Right kidney (tissue), 1 donor: ENCODE measurements around the gene RASGRP2.
A peak's percentile ranks its signal among the peaks of the same experiment; 100 is the strongest.

ENCODE experiments used
- DNase-seq: peaks from one replicate; pipeline ENCODE4 v3.0.0-alpha.2; 2016

RASGRP2 gene

DNA sequence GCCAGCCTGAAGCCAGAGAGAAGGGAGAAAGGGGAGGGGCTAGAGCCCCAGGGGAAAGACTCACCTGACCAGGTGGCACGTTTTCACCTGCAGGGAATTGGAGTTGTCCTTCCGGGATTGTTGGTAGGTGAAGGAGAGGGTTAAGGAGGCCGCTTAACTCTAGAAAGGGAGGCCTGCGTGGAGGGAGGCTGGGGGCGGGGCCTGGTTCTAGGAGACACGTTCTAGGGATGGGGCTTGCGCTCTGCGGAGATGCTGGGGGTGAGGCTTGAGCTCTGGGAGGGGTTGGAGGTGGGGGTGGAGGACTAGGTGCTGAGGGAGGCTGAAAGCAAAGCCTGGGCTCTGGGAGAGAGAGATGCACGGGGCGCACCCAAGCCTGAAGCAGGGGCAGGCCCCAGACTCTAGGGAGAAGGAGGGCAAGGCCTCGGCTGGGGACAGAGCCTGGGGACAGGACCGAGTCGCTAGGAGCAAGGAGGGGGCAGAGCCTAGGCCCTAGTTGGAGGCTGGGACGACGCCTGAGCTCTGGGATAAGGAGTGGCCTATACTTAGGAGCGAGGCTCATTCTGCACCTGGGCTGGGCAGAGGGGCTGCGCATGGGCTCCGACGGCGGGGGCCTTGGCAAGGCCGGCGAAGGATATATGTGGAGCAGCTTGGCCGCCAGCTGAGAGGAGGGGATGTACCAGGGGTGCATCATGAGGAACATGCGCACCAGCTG, 2.4 kb downstream of the RASGRP2 start:
- no peak for DNase-seq

DNA sequence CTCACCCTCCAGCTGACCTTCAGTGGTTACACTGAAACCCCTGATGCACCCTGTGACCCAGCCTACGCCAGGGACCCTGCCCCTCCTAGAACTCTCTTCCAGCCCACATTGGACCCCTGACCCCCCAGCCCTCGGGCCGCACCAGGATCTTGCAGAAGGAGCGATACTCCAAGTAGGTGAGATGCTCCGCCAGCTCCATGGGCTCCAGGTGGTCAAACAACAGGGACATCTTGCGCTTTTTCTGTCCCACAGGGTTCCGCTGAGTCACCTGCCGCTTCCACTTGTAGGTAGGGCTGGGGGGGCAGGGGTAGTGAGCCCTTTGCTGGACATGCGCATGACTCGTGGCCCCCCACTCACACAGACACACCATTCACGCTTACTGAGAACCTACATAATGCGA, 4.1 kb downstream of the RASGRP2 start:
- no peak for DNase-seq

DNA sequence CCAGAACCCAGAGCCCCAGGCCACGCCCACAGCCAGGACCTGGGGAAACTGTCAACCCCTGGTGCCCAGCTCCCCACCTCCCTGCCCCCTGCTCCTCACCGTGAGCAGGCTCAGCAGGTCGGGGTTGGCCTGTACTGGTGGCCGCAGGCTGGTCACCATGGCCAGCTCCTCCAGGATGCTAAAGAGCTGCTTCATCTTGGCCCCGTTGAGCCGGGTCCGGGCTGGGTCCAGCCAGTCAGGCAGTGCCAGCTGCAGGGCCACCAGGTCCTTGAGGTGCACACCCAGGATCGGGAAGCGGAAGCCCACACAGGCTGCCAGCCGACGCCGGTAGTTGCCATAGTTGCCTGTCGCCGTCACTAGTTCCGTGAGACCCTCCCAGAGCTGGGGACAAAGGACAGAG, 7.3 kb downstream of the RASGRP2 start:
- no peak for DNase-seq

DNA sequence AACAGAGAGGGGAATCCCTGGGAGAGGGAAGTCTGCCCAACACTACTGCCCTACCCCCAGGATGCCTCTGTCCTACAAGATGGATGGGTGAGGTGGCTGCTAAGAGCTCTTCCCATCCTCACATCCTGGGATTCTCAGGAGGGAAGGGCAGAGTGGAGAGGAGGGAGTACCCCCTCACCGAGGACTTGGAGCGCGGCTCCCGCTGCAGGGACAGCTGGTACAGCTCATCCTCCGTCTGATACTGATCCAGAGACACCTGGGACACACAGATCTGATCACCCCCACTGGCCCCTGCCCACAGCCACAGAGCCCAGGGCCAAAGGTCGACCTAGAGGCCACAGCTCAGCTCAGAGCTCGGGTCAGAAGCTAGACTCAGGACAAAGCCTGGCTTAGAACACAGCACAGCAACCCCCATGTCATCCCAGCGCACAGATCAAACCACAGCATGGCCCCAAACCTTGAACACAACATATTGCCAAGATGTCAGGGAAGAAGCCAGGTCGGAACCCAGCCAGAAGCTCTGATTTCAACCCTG, 8.2 kb downstream of the RASGRP2 start:
- DNase-seq = no peak

DNA sequence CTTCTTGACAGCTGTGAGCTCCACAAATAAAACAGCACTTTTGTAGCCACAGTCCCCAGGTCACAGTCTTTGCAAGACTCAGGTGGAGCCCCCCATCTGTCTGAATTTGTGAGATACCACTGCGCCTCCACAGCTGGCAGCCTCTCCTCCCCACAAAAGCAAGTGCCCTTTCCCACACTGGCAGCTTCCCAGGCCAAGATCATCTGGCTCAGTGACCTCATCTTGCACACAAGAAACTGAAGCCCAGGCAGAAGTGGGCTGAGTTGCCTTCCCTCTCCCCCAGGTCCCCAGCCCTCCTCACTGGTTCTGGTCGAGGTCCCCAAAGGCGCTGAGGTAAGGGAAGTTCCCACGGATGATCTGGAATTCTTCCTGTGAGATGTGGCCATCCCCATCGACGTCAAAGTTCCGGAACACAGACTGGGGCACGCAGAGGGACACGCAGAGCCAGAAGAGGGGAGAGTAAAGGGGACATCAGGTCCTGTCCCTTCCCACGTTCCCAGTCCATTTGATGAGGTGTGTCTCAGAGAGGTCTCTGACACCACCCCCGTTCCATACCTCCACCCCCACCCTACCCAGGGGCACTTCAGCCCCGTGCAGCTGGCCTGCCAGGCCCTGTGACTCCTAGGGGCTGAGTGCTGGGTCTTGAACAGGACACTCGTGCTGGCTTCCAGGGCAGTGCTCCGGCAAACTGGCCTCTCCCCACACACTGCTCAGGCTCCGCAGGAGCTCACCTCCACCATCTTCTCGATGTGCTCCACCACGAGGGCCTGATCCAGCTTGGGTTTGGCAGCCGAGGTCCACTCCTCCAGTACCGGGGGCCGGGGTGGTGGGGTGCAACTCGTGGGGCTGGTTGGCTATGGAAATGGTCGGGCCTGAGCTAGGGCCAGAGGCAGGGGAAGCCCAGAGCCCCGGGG, 8.9 kb downstream of the RASGRP2 start:
- no peak for DNase-seq

DNA sequence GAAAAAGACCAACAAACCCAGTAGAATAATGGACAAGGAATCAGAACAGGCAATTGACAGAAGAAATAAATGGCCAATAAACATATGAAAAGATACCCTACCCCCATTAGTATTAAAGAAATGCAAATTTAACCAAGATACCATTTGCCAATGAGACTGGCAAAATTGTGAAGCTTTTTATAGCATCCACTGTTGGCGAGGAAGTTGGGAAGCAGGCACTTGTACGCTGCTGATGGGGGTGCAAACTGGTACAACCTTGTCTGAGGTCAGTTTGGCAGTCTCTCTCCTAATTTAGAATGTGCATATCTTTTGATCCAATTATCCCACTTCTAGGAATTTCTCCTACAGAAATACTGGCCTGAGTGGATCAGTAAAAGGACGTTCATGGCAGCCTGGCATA, 12.3 kb downstream of the RASGRP2 start:
- DNase-seq = no peak

DNA sequence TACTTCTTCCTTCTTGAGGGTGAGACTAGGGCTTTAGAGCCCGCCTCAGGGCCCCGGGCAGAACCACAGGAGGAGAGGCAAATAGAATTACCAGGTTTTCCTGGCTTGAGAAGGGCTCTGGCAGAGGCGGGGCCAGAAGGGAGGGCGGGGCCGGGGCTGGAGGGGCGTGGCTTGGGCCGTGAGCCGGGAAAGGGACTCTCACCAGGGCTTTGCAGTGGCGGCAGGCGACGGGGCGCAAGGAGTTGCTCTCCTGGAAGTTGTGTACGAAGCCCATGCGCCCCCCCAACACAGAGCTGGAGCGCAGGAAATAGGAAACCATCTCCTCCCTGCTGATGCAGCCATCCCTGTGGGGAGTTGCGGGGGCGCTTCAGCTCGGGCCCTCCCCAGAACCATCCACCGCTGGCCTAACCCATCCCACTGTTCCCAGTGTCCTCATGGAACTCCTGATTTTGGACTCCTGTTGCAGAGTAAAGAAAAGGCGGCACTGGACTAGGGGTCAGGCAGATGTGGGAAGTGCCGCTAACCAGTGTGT, 14.0 kb downstream of the RASGRP2 start:
- peak; percentile 40 for DNase-seq

DNA sequence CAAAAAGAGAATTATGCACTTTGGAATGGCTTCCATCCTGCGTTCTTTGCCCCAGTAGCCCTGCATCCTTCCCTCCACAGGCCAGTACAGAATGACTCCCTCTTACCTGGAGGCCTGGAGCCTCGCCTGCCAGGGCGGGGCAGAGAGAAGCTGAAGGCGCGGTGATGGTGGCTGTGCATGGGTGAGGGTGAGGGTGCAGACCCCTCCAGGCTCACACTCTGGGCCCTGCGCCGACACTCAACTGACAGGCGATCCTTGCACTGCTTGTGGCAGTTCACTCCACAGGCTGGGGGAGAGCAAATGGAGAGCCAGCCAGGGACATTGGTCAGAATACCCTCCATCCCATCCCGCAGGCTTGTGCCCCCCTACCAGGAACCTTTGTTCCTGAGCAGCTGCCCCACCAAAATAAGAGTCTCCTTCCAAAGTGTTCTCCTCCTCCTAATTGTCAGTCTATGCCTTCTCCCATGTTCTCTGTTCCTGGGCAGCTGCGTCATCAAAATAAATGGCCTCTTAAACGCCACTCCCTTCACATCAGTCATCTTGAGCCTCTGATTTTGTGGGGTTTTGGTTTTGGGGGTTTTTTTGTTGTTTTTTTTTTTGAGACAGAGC, 15.1 kb downstream of the RASGRP2 start:
- no peak for DNase-seq

DNA sequence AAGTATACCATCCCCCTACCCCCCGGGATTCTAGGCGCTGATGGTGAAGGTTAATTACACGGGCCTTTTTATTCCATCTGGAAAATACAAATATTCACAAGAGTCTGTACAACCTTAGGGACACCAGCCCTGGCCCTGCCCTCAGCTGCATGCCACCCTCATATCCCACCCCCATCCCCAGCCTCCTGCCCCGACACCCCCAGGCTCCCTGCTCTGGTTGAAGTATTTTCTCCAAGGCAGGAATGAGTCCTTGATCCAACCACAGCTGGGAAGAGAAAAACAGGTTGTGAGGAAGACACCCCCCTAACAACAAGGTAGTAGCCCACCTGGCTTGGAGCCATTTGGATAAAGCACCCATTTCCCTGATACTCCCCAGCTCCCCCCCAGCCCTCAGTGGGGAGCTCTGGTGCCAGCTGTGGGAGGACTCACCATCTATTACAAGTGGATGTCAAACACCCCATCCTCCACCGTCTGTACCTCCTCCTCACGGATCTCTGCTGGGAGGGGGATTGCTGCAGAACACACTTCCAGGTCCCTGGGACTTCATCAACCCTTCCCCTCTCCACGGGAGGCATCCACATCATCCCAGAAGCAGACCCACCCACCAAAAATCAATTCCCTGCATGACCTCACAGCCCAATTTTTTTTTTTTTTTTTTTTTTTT, 16.9 kb downstream of the RASGRP2 start:
- no peak for DNase-seq

DNA sequence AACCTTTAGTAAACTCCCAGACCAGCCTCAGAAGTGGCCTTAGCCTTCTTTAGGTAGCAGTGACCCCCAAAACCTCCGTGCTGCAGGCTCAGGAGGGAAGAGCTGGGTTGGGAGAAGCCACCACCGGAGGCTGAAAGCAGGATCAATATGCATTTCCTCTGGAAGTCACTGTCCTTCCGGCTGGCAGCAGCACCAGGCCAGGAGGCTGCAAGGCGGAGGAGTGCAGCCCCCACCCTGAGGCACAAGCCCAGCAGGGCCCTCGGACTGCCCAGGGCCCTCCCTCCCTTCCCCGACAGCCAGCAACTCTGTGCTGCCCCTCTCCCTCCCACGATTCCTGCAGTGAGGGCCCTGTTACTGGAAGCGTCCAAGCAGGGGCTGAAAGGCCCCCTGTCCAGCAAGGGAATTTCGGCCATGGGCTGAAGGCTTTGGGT, 17.7 kb downstream of the RASGRP2 start:
- peak; percentile 52 for DNase-seq

DNA sequence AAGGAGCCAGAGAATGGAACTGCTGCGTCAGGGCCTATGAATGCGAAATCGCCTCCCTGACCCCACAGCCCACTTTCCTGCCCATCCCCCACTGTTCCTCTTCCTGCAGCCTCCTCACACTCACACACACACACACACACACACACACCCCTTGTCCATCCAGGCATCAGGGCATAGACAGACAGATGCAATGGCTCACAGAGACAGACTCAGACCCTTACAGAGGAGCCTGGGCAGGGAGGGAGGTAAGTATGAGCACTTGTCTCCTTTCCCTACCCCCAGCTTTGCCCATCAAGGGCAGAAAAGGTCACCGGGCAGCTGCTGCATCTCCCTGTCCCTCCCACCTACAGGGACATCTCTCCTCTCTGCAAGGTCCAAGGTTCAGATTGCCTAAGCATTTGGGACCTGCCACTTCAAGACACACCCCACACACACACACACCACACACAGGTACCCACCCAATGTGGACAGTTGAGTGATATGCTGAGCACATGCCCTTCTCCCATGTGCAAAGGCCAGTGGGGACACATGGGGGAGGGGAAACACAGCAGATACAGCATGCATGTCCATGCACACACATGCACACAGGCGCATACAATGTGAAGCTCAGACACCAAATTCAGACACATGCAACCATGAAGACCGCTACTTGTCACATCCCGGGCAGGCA, 18.9 kb downstream of the RASGRP2 start:
- no peak for DNase-seq

DNA sequence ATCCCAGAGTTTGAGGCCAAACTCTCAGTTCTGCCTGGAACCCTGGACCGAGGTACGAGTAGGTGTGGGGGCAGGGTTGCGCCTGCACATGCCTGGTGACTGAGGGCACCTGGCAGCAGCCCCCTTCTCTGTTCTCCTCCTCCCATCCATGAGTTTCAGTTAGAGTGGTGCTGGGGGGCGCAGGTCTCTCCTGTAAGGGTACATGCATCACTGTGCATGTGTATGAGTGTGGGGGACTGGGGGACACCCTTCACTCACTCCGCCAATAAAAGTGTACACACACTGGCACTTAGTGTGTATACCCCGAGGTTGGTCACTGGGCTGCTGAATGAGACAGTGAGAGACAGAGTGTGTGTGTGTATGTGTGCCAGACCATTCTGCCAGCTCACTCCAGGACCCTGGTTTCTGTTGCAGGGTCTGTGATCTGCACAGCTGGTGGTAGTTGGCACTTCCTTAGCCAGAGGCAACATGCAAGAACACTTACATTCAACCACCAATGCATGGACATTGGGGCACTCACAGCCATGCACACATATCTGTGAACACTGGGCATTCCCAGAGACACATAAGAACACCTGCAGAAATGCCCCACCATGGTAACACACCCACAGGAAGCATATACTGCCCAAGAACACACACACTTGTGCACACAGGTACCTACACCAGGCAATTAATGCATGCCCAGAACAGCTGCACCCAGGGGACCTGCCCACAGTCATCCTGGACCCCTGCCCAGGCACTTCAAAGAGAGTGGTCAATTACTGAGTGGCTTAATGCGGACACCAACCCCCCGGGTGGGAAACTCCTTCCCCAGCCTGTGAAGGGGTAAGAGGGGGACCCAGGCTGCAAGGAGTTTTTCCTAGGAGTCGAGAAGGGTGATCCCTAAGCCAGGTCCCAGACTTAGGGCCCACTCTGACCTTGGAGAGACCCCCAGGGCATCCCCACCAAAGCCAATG, 19.8 kb downstream of the RASGRP2 start:
- DNase-seq = no peak

DNA sequence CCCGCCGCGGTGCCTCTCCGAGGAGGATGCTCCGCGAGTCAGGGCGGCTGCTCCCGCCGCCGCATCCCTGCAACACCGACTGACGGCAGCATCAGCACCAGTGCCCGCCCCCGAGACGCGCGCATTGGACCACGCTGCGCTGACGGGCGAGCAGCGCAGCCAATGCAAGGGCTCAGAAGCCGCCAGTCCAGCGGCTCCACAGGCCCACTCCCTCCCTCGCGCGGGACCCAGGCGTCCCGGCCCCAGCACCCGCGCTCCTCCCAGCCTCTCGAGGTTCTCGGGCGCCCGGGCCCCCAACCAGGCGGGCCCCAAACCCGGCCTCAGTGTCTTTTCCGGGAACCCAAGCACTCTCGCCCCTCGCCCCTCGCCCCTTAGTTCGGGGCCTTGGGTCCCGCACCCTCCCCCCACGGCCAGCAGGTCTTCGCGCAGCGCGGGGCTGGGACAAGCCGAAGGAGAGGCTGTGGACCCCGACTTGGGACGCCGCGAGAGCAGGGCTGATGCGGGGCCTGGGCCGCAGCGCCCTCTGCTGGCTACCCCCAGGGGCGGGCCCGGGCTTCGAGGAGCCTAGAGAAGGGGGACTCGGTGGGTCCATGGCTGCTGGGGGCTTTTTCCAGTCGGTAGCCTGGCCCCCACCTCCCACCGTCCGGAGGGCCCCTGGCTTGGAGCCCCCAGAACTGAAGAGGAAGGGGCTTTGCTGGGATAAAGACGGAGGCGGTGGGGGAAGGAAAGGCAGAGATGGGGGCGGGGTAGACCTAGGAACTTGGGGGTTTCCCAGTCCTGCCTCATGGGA, 20.6 kb downstream of the RASGRP2 start, which contains the start of gene NRXN2:
Gene NRXN2, minus strand, starts transcription at position 81 of the 790 bp plus-strand sequence. CDS start 9,498 bp downstream, outside the sequence.
- peak; percentile 70 for DNase-seq

DNA sequence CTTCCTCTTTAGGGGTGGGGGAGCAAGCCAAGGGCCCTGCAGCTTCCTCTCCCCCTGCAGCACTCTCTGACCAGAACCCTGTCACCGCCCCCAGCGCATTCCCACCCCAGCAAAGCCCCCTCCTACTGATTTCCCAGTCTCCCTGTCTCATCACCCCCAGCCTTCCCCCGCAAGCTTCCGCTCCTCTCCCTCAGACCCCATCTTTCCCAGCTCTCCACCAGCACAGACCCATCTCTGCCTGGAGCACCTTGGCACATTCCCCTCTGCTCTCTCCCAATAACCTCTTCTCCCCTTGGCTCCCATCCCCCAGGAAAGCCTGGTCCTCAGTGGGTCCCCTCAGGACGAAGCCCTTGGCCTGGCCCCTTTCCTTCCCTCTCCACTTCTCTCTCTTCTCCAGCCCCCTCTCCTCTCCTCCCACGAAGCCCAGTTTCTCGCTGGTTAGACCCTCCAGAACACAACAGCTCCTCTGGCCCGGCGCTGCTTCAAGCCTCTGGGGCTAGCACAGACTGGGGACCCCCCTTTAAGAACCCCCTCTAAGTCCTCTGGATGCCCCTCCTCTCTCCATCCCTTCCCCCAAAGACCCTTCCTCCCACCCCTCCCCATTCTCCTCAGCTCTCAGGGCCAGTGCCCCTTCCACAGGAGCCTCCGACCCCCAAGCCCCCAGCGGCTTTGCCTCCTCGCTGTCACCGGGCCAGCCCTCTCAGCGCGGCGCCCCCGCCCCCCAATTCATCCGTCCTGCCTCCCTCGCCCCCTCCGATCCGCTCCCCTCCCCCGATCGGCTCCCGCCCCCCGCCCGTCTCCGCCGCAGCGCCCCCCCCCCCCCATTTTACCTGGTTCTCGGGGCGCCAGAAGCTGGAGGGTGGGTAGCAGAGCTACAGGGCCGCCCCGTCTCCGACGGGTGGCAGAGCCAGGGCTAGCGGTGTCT, 21.5 kb downstream of the RASGRP2 start:
- no peak for DNase-seq

DNA sequence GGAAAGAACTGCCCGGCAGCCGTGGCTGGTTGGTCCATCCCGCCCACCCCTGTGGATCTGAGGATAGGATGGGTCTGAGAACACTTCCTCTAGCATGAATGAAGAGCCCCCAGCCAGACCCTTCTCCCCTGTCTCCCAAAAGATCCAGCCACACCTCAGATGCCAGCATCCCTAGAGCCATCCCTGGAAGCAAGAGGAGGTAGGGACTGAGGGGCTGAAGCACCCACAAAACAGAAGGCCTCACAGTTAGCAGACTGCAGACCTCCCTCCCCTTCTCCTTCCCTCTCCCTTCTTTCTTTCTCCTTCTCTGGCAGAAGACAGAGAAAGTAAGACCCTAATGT, 22.6 kb downstream of the RASGRP2 start:
- no peak for DNase-seq

DNA sequence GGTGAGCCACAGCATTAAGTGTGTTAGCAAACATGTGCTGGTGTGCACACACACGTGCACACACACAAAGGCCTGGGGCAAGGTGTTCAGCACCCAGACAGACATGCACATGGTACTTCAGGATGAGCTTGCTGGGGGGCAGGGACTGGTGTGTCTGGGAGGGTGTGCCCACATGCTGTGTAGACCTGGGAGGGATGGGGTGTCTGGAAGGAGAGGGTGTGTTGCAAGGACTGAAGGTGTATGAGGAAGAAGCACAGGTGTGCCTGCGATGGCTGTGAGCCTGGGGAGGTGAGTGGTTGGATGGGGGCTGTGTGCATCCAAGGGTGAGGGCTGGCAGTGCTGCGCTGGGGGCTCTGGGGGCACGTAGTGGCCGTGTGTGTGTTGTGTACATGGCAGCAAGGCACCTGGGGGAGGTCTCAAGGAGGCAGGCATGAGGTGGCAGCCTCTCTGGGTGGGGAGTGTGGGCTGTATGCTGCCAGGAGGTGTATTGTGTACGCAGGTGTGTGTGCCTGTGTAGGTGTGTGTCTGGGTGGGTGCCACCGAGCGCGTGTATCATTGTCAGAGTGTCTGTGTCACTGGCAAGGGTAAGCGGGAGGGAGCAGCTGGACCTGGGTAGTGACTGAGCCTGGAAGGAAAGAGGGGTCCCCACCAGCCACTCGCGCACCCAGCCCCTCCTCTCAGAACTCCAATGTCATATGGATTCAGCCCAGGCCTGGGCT, 23.1 kb downstream of the RASGRP2 start:
- DNase-seq = no peak

DNA sequence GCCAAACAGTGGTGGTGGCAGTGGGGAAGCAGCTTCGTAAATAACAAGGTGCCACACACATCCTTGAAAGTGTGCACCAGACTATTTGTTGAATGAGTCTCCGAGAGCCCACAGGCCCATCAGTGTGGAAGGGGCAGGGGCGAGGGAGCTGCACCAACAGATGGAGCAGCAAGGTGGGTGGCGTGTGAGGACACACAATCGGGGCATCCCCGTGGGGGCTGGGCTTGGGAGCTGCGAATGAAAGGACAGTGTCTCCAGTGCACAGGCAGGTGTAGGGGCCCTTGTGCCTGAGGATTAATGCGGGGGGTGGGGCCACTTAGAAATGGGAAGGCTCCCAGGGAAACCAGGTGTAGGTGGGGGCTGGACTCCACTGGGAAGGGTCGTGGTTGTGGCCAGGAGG, 23.8 kb downstream of the RASGRP2 start:
- DNase-seq = no peak

DNA sequence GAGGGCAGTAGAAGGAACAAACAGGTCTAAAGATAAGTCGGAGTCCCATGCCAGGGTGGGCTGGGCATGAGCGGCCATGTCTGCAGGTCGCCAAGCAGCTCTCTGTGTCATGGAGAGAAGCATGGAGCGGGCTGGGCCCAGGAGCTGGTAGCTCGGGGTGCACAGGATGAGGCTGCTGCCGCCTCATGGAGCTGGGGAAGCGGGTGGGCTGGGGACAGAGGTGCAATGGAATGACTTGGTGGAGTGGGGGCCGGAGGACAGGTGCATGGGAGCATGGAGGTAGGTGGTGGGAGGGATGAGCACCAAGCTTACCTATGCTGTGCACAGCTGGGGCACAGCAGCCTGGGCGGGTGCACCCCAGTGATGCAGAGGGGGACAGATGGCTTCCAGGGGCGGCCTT, 24.5 kb downstream of the RASGRP2 start:
- DNase-seq = no peak
